GM18507 (cell line): ENCODE measurements around the gene DMAC2.
"Not testable (repeated sequence)": the region's sequence is repeated elsewhere in the genome, so short reads cannot be mapped to it uniquely, and the experiment has no call there.

ENCODE experiments used
- DNase-seq: peaks from one replicate; pipeline ENCODE4 v3.0.0; 2011; ENCODE audit warnings: low read depth; ENCODE audit not compliant: insufficient read length; ENCODE audit errors: extremely low spot score
- FAIRE-seq: peaks from 2 replicates; lab custom pipeline; 2011; peaks lifted over from hg19 to GRCh38; lab: Jason Lieb, UNC

DMAC2 gene

GRCh38 chr19:41445575-41445974, 5.9 kb upstream of the DMAC2 start:
- FAIRE-seq (no peak), DNase-seq (no peak)

GRCh38 chr19:41443813-41444455, 4.2 kb upstream of the DMAC2 start:
- no peak for DNase-seq
- no peak for FAIRE-seq

- DNase-seq, result no peak
- no peak for FAIRE-seq
Observed at GRCh38 chr19:41442473-41443355, 3.0 kb upstream of the DMAC2 start, which contains the start of gene ERICH4. Gene ERICH4, plus strand, starts transcription at chr19:41443156. Its CDS starts 14 bp downstream, at chr19:41443170.

- DNase-seq (no peak), FAIRE-seq (no peak)
Observed at GRCh38 chr19:41441321-41441945, 1.7 kb upstream of the DMAC2 start.

- DNase-seq (no peak), FAIRE-seq (no peak)
Observed at GRCh38 chr19:41437944-41438574, 1.7 kb downstream of the DMAC2 start.

GRCh38 chr19:41436674-41436951, 3.1 kb downstream of the DMAC2 start:
- FAIRE-seq (no peak), DNase-seq (no peak)

GRCh38 chr19:41435936-41436673, 3.6 kb downstream of the DMAC2 start:
- no peak for FAIRE-seq
- no peak for DNase-seq

GRCh38 chr19:41435376-41435775, 4.3 kb downstream of the DMAC2 start:
- FAIRE-seq, DNase-seq: not testable (repeated sequence)

- FAIRE-seq, result no peak
- no peak for DNase-seq
Observed at GRCh38 chr19:41434450-41434849, 5.3 kb downstream of the DMAC2 start.

- DNase-seq, result no peak
- no peak for FAIRE-seq
Observed at GRCh38 chr19:41433171-41433570, 6.5 kb downstream of the DMAC2 start.

GRCh38 chr19:41431426-41432386, 8.0 kb downstream of the DMAC2 start:
- no peak for FAIRE-seq
- no peak for DNase-seq

GRCh38 chr19:41430922-41431321, 8.8 kb downstream of the DMAC2 start:
- DNase-seq, result no peak
- no peak for FAIRE-seq

- FAIRE-seq (no peak), DNase-seq (no peak)
Observed at GRCh38 chr19:41428481-41428859, 11.2 kb downstream of the DMAC2 start.

- DNase-seq, result no peak
- no peak for FAIRE-seq
Observed at GRCh38 chr19:41427647-41428480, 11.8 kb downstream of the DMAC2 start.

GRCh38 chr19:41426952-41427646, 12.6 kb downstream of the DMAC2 start, which contains the start of gene B3GNT8:
Gene B3GNT8, minus strand, starts transcription at chr19:41427374. Its CDS starts 596 bp downstream, at chr19:41426778.
- DNase-seq (no peak), FAIRE-seq (no peak)

- DNase-seq (no peak), FAIRE-seq (no peak)
Observed at GRCh38 chr19:41426116-41426841, 13.4 kb downstream of the DMAC2 start.
